Stimulated activated memory B cell treated with anti-CD40 and anti-IgM and Interleukin-4, amounts not matched to agents 10 μg/mL and 1 μg/mL and 100 μg/mL, for 72 hours (primary cell): Measurements from ENCODE around the gene TBC1D25.
A peak's percentile ranks its signal among the peaks of the same experiment; 100 is the strongest.
"Not testable (repeated sequence)": the region's sequence is repeated elsewhere in the genome, so short reads cannot be mapped to it uniquely, and the experiment has no call there.

Experiments used
- ATAC-seq: fragments of 150-1000 bp; cut with Tn5 transposase; 2 replicates; pipeline ENCODE4 v1.10.0; 2021
- H3K27ac Mint-ChIP-seq: one replicate; pipeline ENCODE4 v1.8.0; 2022; ENCODE audit warnings: mild to moderate bottlenecking, mixed read lengths
- H3K27me3 Mint-ChIP-seq: one replicate; pipeline ENCODE4 v1.8.0; 2022; ENCODE audit warnings: mixed read lengths
- H3K36me3 Mint-ChIP-seq: one replicate; pipeline ENCODE4 v1.8.0; 2022; ENCODE audit warnings: mixed read lengths
- H3K4me1 Mint-ChIP-seq: one replicate; pipeline ENCODE4 v1.8.0; 2022; ENCODE audit warnings: mixed read lengths
- H3K4me3 Mint-ChIP-seq: one replicate; pipeline ENCODE4 v1.8.0; 2022; ENCODE audit warnings: mild to moderate bottlenecking, moderate library complexity, mixed read lengths
- H3K9me3 Mint-ChIP-seq: one replicate; pipeline ENCODE4 v1.8.0; 2022; ENCODE audit warnings: mixed read lengths

Gene TBC1D25

GRCh38 chrX:48530736-48531135, 8.8 kb upstream of the TBC1D25 start:
- Mint-ChIP-seq H3K36me3 (peaks cover 23% of the 10 kb centered on the region), H3K27me3 (no peaks in the 10 kb centered on the region)

DNA sequence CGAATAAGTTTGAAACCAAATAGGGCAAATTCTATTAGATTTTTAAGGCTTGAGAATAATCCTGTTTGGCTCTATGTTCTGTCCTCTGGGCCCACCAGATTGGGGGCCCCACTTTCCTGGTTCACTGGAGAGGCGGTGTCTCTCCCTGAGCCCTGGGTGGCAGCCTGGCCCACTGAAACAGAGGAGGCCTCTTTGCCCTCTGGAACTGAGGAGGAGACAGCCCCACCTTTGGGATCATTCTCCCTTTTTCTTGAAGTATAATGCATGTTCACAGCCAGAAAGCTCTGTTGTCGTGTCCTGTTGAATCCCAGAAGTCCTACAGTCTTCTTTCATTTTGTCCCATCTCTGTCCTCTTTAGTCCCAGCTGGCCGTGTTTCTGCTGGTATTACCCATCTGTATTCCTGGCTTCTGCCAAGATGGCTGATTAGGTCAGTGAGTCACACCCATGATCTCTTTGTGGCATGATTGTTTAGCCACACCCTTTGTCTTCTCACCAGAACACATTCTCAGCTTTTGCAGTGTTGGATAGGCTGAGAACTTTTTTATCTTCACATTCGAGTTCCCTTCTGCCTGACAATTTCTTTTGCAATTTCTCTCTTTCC, 8.1 kb upstream of the TBC1D25 start:
- ATAC-seq = no peak
- Mint-ChIP-seq H3K4me1 (peaks cover 4% of the 10 kb centered on the region), H3K4me3 (no peak overlapping the region), H3K27ac (no peak overlapping the region), H3K27me3 (no peaks in the 10 kb centered on the region), H3K9me3 (no peaks in the 10 kb centered on the region), H3K36me3 (peaks cover 20% of the 10 kb centered on the region)

More at GRCh38 chrX:48530736-48531135, 8.8 kb upstream of the TBC1D25 start:
- ATAC-seq = no peak
- peaks cover 6% of the 10 kb centered on the region for H3K4me1 Mint-ChIP-seq
- no peak overlapping the region for H3K27ac Mint-ChIP-seq
- H3K9me3 Mint-ChIP-seq = no peaks in the 10 kb centered on the region
- H3K4me3 Mint-ChIP-seq = no peak overlapping the region

GRCh38 chrX:48532161-48532560, 7.4 kb upstream of the TBC1D25 start:
- no peaks in the 10 kb centered on the region for H3K9me3 Mint-ChIP-seq
- no peak for ATAC-seq
- no peak overlapping the region for H3K27ac Mint-ChIP-seq
- H3K4me3 Mint-ChIP-seq = no peak overlapping the region
- H3K27me3 Mint-ChIP-seq = no peaks in the 10 kb centered on the region
- H3K4me1 Mint-ChIP-seq = no peaks in the 10 kb centered on the region
- H3K36me3 Mint-ChIP-seq = peaks cover 16% of the 10 kb centered on the region

- Mint-ChIP-seq H3K9me3 (no peaks in the 10 kb centered on the region), H3K27me3 (no peaks in the 10 kb centered on the region), H3K27ac (no peak overlapping the region), H3K4me1 (no peaks in the 10 kb centered on the region), H3K4me3 (no peak overlapping the region), H3K36me3 (peaks cover 15% of the 10 kb centered on the region)
- no peak for ATAC-seq
Measured at GRCh38 chrX:48533165-48533564, 6.3 kb upstream of the TBC1D25 start.

DNA sequence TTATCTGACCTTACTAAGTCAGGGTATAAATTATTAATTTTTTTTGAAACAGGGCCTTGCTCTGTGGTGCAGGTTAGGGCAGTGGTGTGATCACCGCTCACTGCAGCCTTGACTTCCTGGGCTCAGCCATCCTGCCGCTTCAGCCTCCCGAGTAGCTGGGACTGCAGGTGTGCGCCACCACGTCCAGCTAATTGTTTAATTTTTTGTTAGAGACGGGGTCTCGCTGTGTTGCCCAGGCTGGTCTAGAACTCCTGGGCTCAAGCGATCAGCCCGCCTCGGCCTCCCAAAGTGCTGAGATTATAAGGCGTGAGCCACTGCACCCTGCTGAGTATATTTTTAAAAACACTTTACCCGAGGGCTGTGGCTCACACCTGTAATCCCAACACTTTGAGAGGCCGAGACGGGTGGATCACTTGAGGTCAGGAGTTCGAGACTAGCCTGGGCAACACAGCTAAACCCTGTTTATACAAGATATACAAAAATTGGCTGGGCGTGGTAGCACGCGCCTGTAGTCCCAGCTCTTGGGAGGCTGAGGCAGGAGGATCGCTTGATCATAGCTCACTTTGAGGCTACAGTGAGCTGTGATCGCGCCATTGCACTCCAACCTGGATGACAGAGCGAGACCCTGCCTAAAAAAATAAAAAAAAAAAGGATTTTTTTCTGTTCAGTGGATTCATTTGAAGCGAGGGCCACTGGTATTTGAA, 721 bp upstream of the TBC1D25 start:
- Mint-ChIP-seq H3K36me3 (peaks cover 6% of the 10 kb centered on the region), H3K9me3 (no peaks in the 10 kb centered on the region), H3K4me3 (peak overlapping the region; percentile 92), H3K4me1 (peaks cover 20% of the 10 kb centered on the region), H3K27ac (peak overlapping the region; percentile 87), H3K27me3 (no peaks in the 10 kb centered on the region)
- ATAC-seq = no peak

- Mint-ChIP-seq H3K4me1 (peaks cover 20% of the 10 kb centered on the region), H3K27ac (peak overlapping the region; percentile 87), H3K4me3 (peak overlapping the region; percentile 92), H3K9me3 (no peaks in the 10 kb centered on the region), H3K36me3 (peaks cover 6% of the 10 kb centered on the region), H3K27me3 (no peaks in the 10 kb centered on the region)
- peak; percentile 75 for ATAC-seq
Measured at GRCh38 chrX:48540028-48540375, 488 bp downstream of the TBC1D25 start.

DNA sequence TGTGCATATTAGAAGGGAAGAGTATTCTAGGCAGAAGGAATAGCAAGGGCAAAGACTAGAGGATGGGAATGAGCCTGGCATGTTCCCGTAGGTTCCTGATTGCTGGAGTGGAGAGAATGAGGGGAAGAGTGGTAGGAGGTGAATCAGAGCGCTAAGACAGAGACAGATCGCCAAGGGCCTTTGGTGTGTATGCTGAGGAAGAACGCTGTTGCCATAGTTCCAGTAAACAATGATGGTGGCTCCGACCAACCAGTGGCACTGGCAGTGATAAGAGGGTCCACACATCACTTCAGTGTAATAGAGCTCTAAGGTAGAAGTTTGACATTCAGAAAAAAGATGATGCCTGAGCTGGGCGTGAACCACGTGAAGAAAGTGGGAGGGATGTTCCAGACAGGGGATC, 966 bp downstream of the TBC1D25 start:
- Mint-ChIP-seq H3K36me3 (peaks cover 10% of the 10 kb centered on the region), H3K9me3 (no peaks in the 10 kb centered on the region), H3K27ac (peak overlapping the region; percentile 87), H3K4me3 (peak overlapping the region; percentile 92), H3K4me1 (peaks cover 20% of the 10 kb centered on the region), H3K27me3 (no peaks in the 10 kb centered on the region)
- no peak for ATAC-seq

GRCh38 chrX:48541140-48541814, 1.8 kb downstream of the TBC1D25 start:
- ATAC-seq = no peak
- peaks cover 20% of the 10 kb centered on the region for H3K4me1 Mint-ChIP-seq
- peaks cover 12% of the 10 kb centered on the region for H3K36me3 Mint-ChIP-seq
- no peaks in the 10 kb centered on the region for H3K9me3 Mint-ChIP-seq
- H3K4me3 Mint-ChIP-seq = peak overlapping the region; percentile 92
- peak overlapping the region; percentile 87 for H3K27ac Mint-ChIP-seq
- no peaks in the 10 kb centered on the region for H3K27me3 Mint-ChIP-seq

GRCh38 chrX:48548871-48549270, 9.4 kb downstream of the TBC1D25 start:
- Mint-ChIP-seq H3K4me1 (no peaks in the 10 kb centered on the region), H3K36me3 (peaks cover 29% of the 10 kb centered on the region), H3K27me3 (no peaks in the 10 kb centered on the region), H3K9me3 (no peaks in the 10 kb centered on the region), H3K4me3 (no peak overlapping the region), H3K27ac (no peak overlapping the region)
- ATAC-seq = no peak

GRCh38 chrX:48555731-48556325, 16.3 kb downstream of the TBC1D25 start:
- not testable (repeated sequence) for ATAC-seq, H3K4me3 Mint-ChIP-seq, H3K9me3 Mint-ChIP-seq, H3K27me3 Mint-ChIP-seq, H3K4me1 Mint-ChIP-seq, H3K27ac Mint-ChIP-seq
- peaks cover 34% of the 10 kb centered on the region for H3K36me3 Mint-ChIP-seq

- Mint-ChIP-seq H3K27ac (no peak overlapping the region), H3K9me3 (no peaks in the 10 kb centered on the region), H3K4me1 (no peaks in the 10 kb centered on the region), H3K27me3 (no peaks in the 10 kb centered on the region), H3K4me3 (no peak overlapping the region), H3K36me3 (peaks cover 35% of the 10 kb centered on the region)
- ATAC-seq = no peak
Measured at GRCh38 chrX:48558271-48558670, 18.8 kb downstream of the TBC1D25 start.

DNA sequence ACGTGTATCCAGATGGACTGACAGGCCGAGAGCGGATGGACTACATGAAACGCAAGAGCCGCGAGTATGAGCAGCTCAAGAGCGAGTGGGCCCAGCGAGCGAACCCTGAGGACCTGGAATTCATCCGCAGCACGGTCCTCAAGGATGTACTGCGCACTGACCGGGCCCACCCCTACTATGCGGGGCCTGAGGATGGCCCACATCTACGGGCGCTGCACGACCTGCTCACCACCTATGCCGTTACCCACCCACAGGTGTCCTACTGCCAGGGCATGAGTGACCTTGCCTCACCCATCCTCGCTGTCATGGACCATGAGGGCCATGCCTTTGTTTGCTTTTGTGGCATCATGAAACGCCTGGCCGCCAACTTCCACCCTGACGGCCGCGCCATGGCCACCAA, 20.1 kb downstream of the TBC1D25 start:
- ATAC-seq = no peak
- Mint-ChIP-seq H3K27ac (no peak overlapping the region), H3K27me3 (no peaks in the 10 kb centered on the region), H3K36me3 (peaks cover 32% of the 10 kb centered on the region), H3K9me3 (no peaks in the 10 kb centered on the region), H3K4me1 (no peaks in the 10 kb centered on the region), H3K4me3 (no peak overlapping the region)

GRCh38 chrX:48560056-48560455, 20.5 kb downstream of the TBC1D25 start:
- H3K27ac Mint-ChIP-seq = no peak overlapping the region
- no peak overlapping the region for H3K4me3 Mint-ChIP-seq
- ATAC-seq = no peak
- H3K27me3 Mint-ChIP-seq = no peaks in the 10 kb centered on the region
- H3K36me3 Mint-ChIP-seq = peaks cover 27% of the 10 kb centered on the region
- H3K4me1 Mint-ChIP-seq = no peaks in the 10 kb centered on the region
- no peaks in the 10 kb centered on the region for H3K9me3 Mint-ChIP-seq

DNA sequence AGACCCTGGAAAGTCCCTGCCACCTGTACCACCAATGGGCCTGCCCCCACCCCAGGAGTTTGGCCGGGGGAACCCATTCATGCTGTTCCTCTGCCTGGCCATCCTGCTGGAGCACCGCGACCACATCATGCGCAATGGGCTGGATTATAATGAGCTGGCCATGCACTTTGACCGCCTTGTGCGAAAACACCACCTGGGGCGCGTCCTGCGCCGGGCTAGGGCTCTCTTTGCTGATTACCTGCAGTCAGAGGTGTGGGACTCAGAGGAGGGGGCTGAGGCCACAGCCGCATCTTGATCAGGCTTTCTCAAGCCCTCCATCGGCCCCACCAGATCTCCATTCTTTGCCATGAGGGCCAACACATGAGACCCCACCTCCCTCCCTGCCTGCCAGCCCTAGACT, 21.2 kb downstream of the TBC1D25 start:
- ATAC-seq = no peak
- Mint-ChIP-seq H3K4me3 (no peak overlapping the region), H3K4me1 (no peaks in the 10 kb centered on the region), H3K36me3 (peaks cover 21% of the 10 kb centered on the region), H3K9me3 (no peaks in the 10 kb centered on the region), H3K27me3 (no peaks in the 10 kb centered on the region), H3K27ac (peak overlapping the region; percentile 32)

GRCh38 chrX:48569958-48570357, 30.4 kb downstream of the TBC1D25 start:
- Mint-ChIP-seq H3K27ac (peak overlapping the region; percentile 17), H3K36me3 (peaks cover 4% of the 10 kb centered on the region), H3K27me3 (no peaks in the 10 kb centered on the region), H3K4me1 (peaks cover 12% of the 10 kb centered on the region), H3K9me3 (no peaks in the 10 kb centered on the region), H3K4me3 (no peak overlapping the region)
- peak; percentile 58 for ATAC-seq
